HepG2 (cell line): ENCODE measurements around the gene RAD23A. TPM values are rescaled to one million over a fixed set of nuclear protein-coding genes. Genes with fewer than 3 reads are reported as not detected.
A peak's percentile ranks its signal among the peaks of the same experiment; 100 is the strongest.

ENCODE experiments used
- ARID3A ChIP-seq: IDR thresholded peaks from 2 replicates; pipeline ENCODE4 v1.6.1; 2012; ENCODE audit warnings: low read depth, low read length, improper control_type of control experiment
- CTCF ChIP-seq: sonication (generic); formaldehyde crosslinking; IDR thresholded peaks from 2 replicates; pipeline ENCODE4 v1.5.0; 2020; ENCODE audit warnings: mild to moderate bottlenecking, missing genetic modification reagents, moderate library complexity
- GZF1 ChIP-seq: sonication (generic); formaldehyde crosslinking; IDR thresholded peaks from 2 replicates; pipeline ENCODE4 v1.5.1; 2020; ENCODE audit warnings: mild to moderate bottlenecking, missing genetic modification reagents
- MAFK ChIP-seq, 2 experiments: IDR thresholded peaks in 1 of 2; conservative IDR thresholded peaks in 1 of 2; 2 replicates each; pipeline ENCODE4 v1.6.1; 2011; ENCODE audit warnings: improper control_type of control experiment in 2 of 2, low read length in 2 of 2
- MBNL3 ChIP-seq: fragments of 250-450 bp; sonication (Bioruptor Pico); conservative IDR thresholded peaks from 2 replicates; pipeline ENCODE4 v1.8.0; 2022; ENCODE audit warnings: mild to moderate bottlenecking, inconsistent platforms
- NR0B2 ChIP-seq: sonication (generic); formaldehyde crosslinking; IDR thresholded peaks from 2 replicates; pipeline ENCODE4 v1.4.0; 2020; ENCODE audit warnings: mild to moderate bottlenecking, missing genetic modification reagents
- PHF21A ChIP-seq: sonication (generic); formaldehyde crosslinking; IDR thresholded peaks from 2 replicates; pipeline ENCODE4 v1.5.0; 2020; ENCODE audit warnings: mild to moderate bottlenecking, missing genetic modification reagents
- RAD21 ChIP-seq: fragments of 450-650 bp; formaldehyde crosslinking; IDR thresholded peaks from 2 replicates; pipeline ENCODE4 v1.5.0; 2020; ENCODE audit warnings: mild to moderate bottlenecking
- ZFP36L2 ChIP-seq: sonication (generic); formaldehyde crosslinking; IDR thresholded peaks from 2 replicates; pipeline ENCODE4 v1.4.0; 2020; ENCODE audit warnings: missing genetic modification reagents
- ZFP62 ChIP-seq: sonication (generic); formaldehyde crosslinking; IDR thresholded peaks from 2 replicates; pipeline ENCODE4 v1.4.0; 2020; ENCODE audit warnings: missing genetic modification reagents
- ZFY ChIP-seq: sonication (generic); formaldehyde crosslinking; IDR thresholded peaks from 2 replicates; pipeline ENCODE4 v1.4.0; 2020; ENCODE audit warnings: missing genetic modification reagents
- ZNF317 ChIP-seq: sonication (generic); formaldehyde crosslinking; IDR thresholded peaks from 2 replicates; pipeline ENCODE4 v1.5.0; 2020; ENCODE audit warnings: mild to moderate bottlenecking, missing genetic modification reagents
- polyA plus RNA-seq, 8 experiments: library from polyadenylated mRNA; depleted of rRNA in 3 of 8; stranded (reverse) in 7 of 8; unstranded in 1 of 8; fragments of >200 nt; fragmentation: Illumina TruSeq in 4 of 8; extraction: Trizol in 4 of 8; gene quantifications; 2 replicates each; pipeline versions ENCODE4 v1.2.1 to v1.2.3, GENCODE V29; 2011 to 2016; ENCODE audit warnings: low read depth in 4 of 8, missing spikeins in 1 of 8, mixed read lengths in 1 of 8; ENCODE audit not compliant: insufficient read depth in 1 of 8
- total RNA-seq, 5 experiments: library from RNA; depleted of rRNA; stranded (reverse); fragments of >200 nt; fragmentation: Illumina TruSeq; extraction: Trizol; gene quantifications; 2 replicates each; pipeline ENCODE4 v1.2.3, GENCODE V29; 2016; ENCODE audit warnings: low read depth in 1 of 5
- TF ChIP-seq, protein P1 (sequence below): sonication (generic); formaldehyde crosslinking; IDR thresholded peaks from 2 replicates; pipeline ENCODE4 v1.8.0; 2023; ENCODE audit warnings: mild to moderate bottlenecking, missing genetic modification reagents
- TF ChIP-seq, protein P2 (sequence below): sonication (generic); formaldehyde crosslinking; IDR thresholded peaks from 2 replicates; pipeline ENCODE4 v1.4.0; 2020; ENCODE audit warnings: missing genetic modification reagents, borderline replicate concordance
- TF ChIP-seq, protein P3 (sequence below): sonication (generic); formaldehyde crosslinking; IDR thresholded peaks from 2 replicates; pipeline ENCODE4 v1.9.0; 2022; ENCODE audit warnings: missing genetic modification reagents, mild to moderate bottlenecking, borderline replicate concordance

RAD23A gene
- total and polyA plus RNA-seq, 2 of the 13 experiments (the other 11 are each of a cell fraction or from before 2014, with no cell fraction given): 42.5 to 54.2 TPM

DNA sequence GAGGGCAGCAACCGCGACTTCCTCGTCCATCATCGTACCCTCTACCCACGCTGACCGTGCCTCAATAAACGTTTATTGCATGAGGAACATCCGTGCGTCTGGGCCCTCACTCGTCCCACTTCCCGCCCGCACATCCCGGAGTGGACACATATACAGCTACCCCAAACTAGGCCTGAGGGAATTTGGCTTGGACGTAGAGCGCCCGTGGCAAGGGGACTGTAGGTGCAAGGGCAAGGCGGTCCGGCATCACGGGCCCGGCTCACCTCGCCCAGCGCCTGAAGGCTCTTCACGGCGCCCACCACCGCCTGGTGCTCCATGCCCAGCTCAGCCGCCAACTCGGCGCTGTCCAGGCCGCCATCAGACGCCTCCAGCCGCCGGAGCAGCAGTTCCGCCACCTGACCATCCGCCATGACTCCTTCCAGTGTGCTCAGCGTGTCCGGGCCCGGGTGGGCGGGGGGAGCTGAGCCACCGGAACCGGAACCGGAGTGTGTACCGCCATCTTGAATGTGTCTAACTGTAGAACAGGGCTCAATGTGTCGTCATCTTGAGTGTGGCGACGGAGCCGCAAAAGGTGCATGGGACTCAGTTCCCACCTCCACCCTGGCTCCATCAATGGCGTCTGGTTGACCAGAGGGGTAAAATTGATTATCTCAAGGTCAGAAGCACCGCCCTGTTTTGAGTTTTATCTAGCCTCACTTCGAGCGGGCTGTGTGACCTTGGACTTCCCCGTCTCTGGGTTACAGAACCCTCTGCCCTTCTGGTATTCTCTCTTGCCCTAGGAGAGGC lies 12.2 kb upstream of the RAD23A start, which contains the start of gene FARSA (continued):
- peak; percentile 54; the same call in 1 of the 2 replicates for TF ChIP-seq ZFP36L2 (CRISPR knock-in tag)
- no peak for TF ChIP-seq ARID3A
- peak; percentile 57; the same call in 1 of the 2 replicates for TF ChIP-seq NR0B2 (CRISPR knock-in tag)
- peak; percentile 89 for TF ChIP-seq ZFY (CRISPR knock-in tag)
- TF ChIP-seq ZFP62: no peak
- 0 out of 2 replicates have a peak, but pooled peaks have one; percentile 43 for TF ChIP-seq PHF21A (CRISPR knock-in tag)
- TF ChIP-seq CTCF: no peak; the same call in 1 of the 2 replicates
- no peak for TF ChIP-seq MAFK (conservative IDR thresholded peaks at IDR 0.05 in 1 of 2, IDR thresholded peaks at IDR 0.05 in 1 of 2; ENCODE audit: low read length in 2 of 2)
- peak; percentile 82 for TF ChIP-seq ZNF317 (CRISPR knock-in tag)
- TF ChIP-seq RAD21 (CRISPR knock-in tag): peak; percentile 39; the same call in 1 of the 2 replicates
- TF ChIP-seq, protein P1, sequence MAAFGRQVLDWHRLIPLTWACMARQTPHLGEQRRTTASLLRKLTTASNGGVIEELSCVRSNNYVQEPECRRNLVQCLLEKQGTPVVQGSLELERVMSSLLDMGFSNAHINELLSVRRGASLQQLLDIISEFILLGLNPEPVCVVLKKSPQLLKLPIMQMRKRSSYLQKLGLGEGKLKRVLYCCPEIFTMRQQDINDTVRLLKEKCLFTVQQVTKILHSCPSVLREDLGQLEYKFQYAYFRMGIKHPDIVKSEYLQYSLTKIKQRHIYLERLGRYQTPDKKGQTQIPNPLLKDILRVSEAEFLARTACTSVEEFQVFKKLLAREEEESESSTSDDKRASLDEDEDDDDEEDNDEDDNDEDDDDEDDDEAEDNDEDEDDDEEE: peak; percentile 96
- TF ChIP-seq MBNL3: no peak
- TF ChIP-seq, protein P2, sequence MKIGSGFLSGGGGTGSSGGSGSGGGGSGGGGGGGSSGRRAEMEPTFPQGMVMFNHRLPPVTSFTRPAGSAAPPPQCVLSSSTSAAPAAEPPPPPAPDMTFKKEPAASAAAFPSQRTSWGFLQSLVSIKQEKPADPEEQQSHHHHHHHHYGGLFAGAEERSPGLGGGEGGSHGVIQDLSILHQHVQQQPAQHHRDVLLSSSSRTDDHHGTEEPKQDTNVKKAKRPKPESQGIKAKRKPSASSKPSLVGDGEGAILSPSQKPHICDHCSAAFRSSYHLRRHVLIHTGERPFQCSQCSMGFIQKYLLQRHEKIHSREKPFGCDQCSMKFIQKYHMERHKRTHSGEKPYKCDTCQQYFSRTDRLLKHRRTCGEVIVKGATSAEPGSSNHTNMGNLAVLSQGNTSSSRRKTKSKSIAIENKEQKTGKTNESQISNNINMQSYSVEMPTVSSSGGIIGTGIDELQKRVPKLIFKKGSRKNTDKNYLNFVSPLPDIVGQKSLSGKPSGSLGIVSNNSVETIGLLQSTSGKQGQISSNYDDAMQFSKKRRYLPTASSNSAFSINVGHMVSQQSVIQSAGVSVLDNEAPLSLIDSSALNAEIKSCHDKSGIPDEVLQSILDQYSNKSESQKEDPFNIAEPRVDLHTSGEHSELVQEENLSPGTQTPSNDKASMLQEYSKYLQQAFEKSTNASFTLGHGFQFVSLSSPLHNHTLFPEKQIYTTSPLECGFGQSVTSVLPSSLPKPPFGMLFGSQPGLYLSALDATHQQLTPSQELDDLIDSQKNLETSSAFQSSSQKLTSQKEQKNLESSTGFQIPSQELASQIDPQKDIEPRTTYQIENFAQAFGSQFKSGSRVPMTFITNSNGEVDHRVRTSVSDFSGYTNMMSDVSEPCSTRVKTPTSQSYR (CRISPR knock-in tag): peak; percentile 33; the same call in 1 of the 2 replicates
- TF ChIP-seq, protein P3, sequence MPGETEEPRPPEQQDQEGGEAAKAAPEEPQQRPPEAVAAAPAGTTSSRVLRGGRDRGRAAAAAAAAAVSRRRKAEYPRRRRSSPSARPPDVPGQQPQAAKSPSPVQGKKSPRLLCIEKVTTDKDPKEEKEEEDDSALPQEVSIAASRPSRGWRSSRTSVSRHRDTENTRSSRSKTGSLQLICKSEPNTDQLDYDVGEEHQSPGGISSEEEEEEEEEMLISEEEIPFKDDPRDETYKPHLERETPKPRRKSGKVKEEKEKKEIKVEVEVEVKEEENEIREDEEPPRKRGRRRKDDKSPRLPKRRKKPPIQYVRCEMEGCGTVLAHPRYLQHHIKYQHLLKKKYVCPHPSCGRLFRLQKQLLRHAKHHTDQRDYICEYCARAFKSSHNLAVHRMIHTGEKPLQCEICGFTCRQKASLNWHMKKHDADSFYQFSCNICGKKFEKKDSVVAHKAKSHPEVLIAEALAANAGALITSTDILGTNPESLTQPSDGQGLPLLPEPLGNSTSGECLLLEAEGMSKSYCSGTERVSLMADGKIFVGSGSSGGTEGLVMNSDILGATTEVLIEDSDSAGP (CRISPR knock-in tag): peak; percentile 95
- TF ChIP-seq GZF1 (CRISPR knock-in tag): no peak
